Lower lobe of right lung (tissue), 2 donors: ENCODE data around the gene LHX5. TPM values are rescaled to one million over a fixed set of nuclear protein-coding genes. Genes with fewer than 3 reads are reported as not detected.

ENCODE experiments used
- ATAC-seq, 2 donors: fragments of 200-7000 bp; cut with Tn5 transposase; one replicate each; pipeline ENCODE4 v1.9.1; 2020 to 2022; ENCODE audit warnings: mild to moderate bottlenecking in 2 of 2, moderate library complexity in 2 of 2
- DNase-seq: peaks from one replicate; pipeline ENCODE4 v3.0.0-alpha.2; 2020
- H3K27ac ChIP-seq: fragments of 200-600 bp; one replicate; pipeline ENCODE4 v1.8.0; 2022
- H3K27me3 ChIP-seq: fragments of 200-600 bp; one replicate; pipeline ENCODE4 v1.8.0; 2022; ENCODE audit warnings: low read depth
- H3K36me3 ChIP-seq: fragments of 200-600 bp; one replicate; pipeline ENCODE4 v1.8.0; 2022; ENCODE audit warnings: mild to moderate bottlenecking
- H3K4me1 ChIP-seq: fragments of 200-600 bp; one replicate; pipeline ENCODE4 v1.8.0; 2022
- H3K4me3 ChIP-seq: fragments of 200-600 bp; one replicate; pipeline ENCODE4 v1.8.0; 2022; ENCODE audit warnings: mild to moderate bottlenecking
- H3K9me3 ChIP-seq: fragments of 200-600 bp; one replicate; pipeline ENCODE4 v1.8.0; 2022
- intact Hi-C: fragments of 100-400 bp; cut with DNase I; formaldehyde crosslinking; loops from one replicate; pipeline ENCODE4 v1.11.0; 2022
- total RNA-seq: library from RNA; stranded (reverse); fragmentation: NEBNext Ultra II Directional; extraction: Animal tissue kit (Norgen Biotek cat#: 25700); gene quantifications from one replicate; pipeline ENCODE4 v1.2.1, GENCODE V29; 2021
- TF ChIP-seq, protein P1 (sequence below): fragments of 200-600 bp; IDR thresholded peaks from one replicate; pipeline ENCODE4 v1.8.0; 2022; ENCODE audit warnings: antibody characterized with exemption, mild to moderate bottlenecking
- donor health status: DM: no; HTN: yes; CAD: no; lungs with severe emphysema.

The LHX5 gene
- total RNA-seq, 1 donor from 2014 or later, result not detected

DNA sequence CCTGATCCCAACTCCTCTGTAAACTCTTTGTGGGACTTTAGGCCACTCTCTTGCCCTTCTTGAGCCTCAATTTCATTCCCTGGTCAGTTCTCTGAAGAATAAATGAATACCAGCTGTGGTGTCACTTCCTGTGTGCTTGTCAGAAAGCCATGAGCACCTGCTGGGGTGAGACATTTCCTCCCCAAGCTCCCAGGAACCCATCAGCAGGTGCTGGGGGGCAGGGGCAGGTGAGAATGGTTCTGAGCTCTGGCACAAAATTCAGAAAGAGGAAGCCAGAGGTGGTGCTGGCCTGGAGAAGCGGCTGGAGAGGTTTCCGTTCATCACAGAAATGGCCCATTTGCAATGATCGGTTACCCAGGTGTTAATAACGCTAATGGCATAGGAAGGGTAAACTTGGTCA, 14.9 kb downstream of the LHX5 start:
- Histone ChIP-seq H3K4me1 (no peaks in the 10 kb centered on the region), H3K36me3 (no peaks in the 10 kb centered on the region), H3K27ac (no peak overlapping the region), H3K9me3 (no peaks in the 10 kb centered on the region), H3K27me3 (peaks cover 39% of the 10 kb centered on the region), H3K4me3 (no peak overlapping the region)
- DNase-seq (no peak), ATAC-seq (no peak)
- intact Hi-C loops, result no loop called here
- TF ChIP-seq, protein P1, sequence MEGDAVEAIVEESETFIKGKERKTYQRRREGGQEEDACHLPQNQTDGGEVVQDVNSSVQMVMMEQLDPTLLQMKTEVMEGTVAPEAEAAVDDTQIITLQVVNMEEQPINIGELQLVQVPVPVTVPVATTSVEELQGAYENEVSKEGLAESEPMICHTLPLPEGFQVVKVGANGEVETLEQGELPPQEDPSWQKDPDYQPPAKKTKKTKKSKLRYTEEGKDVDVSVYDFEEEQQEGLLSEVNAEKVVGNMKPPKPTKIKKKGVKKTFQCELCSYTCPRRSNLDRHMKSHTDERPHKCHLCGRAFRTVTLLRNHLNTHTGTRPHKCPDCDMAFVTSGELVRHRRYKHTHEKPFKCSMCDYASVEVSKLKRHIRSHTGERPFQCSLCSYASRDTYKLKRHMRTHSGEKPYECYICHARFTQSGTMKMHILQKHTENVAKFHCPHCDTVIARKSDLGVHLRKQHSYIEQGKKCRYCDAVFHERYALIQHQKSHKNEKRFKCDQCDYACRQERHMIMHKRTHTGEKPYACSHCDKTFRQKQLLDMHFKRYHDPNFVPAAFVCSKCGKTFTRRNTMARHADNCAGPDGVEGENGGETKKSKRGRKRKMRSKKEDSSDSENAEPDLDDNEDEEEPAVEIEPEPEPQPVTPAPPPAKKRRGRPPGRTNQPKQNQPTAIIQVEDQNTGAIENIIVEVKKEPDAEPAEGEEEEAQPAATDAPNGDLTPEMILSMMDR, result no peak

DNA sequence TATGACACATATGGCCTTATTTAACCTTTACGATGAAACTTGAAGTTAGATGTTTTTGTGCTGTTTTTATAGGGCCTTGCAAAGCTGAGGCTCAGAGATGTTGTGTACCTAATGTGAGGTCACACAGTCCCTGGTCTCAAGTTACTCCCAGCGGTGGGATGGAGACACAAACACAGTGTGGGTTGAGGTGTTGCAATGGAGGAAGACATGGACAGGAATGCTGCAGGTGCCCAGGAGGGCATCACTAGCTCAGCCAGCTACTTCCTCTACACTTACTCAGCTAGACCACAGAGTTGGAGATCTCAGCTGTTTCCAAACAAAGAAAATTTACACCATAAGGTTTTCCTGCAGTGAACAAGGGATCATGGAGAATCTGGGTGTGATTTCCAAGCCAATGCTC, 15.5 kb downstream of the LHX5 start:
- H3K27me3 ChIP-seq, result peaks cover 33% of the 10 kb centered on the region

DNA sequence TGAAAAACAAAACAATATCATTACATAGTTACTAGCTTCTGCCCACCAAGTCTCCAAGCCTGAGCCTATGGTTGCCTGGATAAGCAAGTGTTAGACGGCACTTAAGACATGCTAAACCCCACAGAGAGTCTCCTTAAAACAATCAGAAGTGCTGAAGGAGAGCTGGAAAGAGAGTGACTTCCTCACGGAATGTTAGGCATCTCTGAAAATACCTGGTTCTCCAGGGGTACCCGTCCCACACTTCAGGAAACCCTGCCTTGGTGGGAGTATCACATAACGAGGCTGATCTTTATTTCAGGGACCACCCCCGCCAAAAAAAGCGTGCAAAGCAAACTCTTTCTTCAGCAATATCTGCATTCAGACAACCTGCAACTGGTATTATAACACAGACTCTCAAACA, 18.3 kb downstream of the LHX5 start:
- Histone ChIP-seq H3K27ac (no peak overlapping the region), H3K4me1 (no peaks in the 10 kb centered on the region), H3K36me3 (no peaks in the 10 kb centered on the region), H3K27me3 (peaks cover 23% of the 10 kb centered on the region), H3K9me3 (no peaks in the 10 kb centered on the region), H3K4me3 (no peak overlapping the region)
- ATAC-seq (no peak), DNase-seq (no peak)
- intact Hi-C loops, result no loop called here
- TF ChIP-seq, protein P1, result no peak

More for the DNA sequence above, 15.5 kb downstream of the LHX5 start:
- Histone ChIP-seq H3K4me1 (no peaks in the 10 kb centered on the region), H3K9me3 (no peaks in the 10 kb centered on the region), H3K4me3 (no peak overlapping the region), H3K27ac (no peak overlapping the region), H3K36me3 (no peaks in the 10 kb centered on the region)
- no peak for ATAC-seq
- TF ChIP-seq, protein P1, result no peak
- intact Hi-C loops, result no loop called here
- no peak for DNase-seq

DNA sequence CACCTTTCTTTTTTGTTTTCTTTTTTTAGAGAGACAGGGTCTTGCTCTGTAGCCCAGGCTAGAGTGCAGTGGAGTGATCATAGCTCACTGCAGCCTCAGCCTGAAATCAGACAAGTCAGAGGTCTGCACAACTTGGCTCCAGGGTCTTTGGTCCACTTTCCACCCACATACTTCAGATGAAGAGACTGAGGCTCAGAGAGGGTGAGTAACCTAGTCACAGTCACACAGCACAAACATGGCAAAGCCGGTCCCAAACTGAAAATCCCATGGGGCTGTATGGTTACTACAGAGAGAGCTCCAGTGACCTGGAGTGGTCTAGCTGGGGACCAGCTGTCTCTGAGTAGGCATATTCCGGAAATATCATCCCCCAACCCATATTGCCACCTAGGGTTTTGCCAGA, 19.2 kb downstream of the LHX5 start:
- Histone ChIP-seq H3K27me3 (peaks cover 16% of the 10 kb centered on the region), H3K4me1 (no peaks in the 10 kb centered on the region), H3K9me3 (no peaks in the 10 kb centered on the region), H3K27ac (no peak overlapping the region), H3K36me3 (no peaks in the 10 kb centered on the region), H3K4me3 (no peak overlapping the region)
- intact Hi-C loops, result no loop called here
- TF ChIP-seq, protein P1, result no peak
- ATAC-seq (no peak), DNase-seq (no peak)

DNA sequence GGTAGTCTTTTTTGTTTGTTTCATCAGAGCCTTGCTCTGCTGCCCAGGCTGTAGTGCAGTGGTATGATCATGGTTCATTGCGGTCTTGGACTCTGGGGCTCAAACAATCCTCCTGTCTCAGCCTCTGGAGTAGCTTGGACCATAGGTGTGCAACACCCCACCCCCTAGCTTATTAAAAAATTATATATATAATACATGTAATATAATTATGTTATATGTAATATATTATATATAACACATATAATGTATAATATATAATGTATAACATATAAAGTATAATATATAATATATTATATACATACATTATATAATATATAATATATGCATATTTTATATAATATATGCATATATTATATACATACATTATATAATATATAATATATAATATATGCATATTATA, 21.8 kb downstream of the LHX5 start:
- Histone ChIP-seq H3K9me3 (no peaks in the 10 kb centered on the region), H3K4me3 (no peak overlapping the region), H3K36me3 (no peaks in the 10 kb centered on the region), H3K27me3 (peaks cover 11% of the 10 kb centered on the region), H3K4me1 (no peaks in the 10 kb centered on the region), H3K27ac (no peak overlapping the region)
- ATAC-seq (no peak), DNase-seq (no peak)
- TF ChIP-seq, protein P1, result no peak
- intact Hi-C loops, result no loop called here

DNA sequence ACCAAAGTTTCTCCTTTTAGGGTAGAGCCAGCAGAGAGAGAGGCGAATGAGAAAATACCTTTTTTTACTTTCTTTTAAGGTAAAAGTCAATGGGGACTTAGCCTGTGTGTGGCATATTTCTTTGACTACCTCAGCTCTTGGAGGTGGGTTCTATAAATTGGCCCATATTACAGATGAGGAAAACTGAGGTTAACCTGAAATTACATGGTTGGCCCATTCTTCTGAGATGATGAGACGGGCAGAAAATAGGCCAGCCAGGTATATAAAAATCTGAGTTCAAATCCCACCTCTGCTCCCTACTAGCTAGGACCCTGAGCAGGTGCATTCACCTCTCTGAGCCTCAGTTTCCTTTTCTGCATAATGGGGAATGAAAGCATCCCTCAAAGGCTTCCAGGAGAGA, 22.4 kb downstream of the LHX5 start:
- H3K4me3 ChIP-seq, result no peak overlapping the region
- H3K4me1 ChIP-seq, result no peaks in the 10 kb centered on the region
- no peak overlapping the region for H3K27ac ChIP-seq
- intact Hi-C loops, result no loop called here
- no peaks in the 10 kb centered on the region for H3K9me3 ChIP-seq
- ATAC-seq, result no peak
- DNase-seq, result no peak
- H3K36me3 ChIP-seq, result no peaks in the 10 kb centered on the region
- peaks cover 10% of the 10 kb centered on the region for H3K27me3 ChIP-seq
- TF ChIP-seq, protein P1, result no peak
